ENCODE measurements around the gene AFAP1.

GRCh38 chr4:7830747-7831146 is 108.9 kb downstream of the AFAP1 start:
- no peak for TF ChIP-seq CTCF (IDR thresholded peaks at IDR 0.05; ENCODE audit: insufficient read depth, low read depth, low read length)
- no peak for TF ChIP-seq EZH2 (IDR thresholded peaks at IDR 0.05; ENCODE audit: insufficient read depth, low read length)

Data from astrocyte (in vitro differentiated cells and primary cell).